Peyer's patch (tissue), 4 donors: Measurements from ENCODE around the gene BRINP1.

Experiments used
- POLR2A ChIP-seq, 2 donors: fragments of 450-650 bp; IDR thresholded peaks; one replicate each; pipeline ENCODE4 v1.5.1; 2017; ENCODE audit warnings: antibody characterized with exemption in 2 of 2, mild to moderate bottlenecking in 2 of 2, moderate library complexity in 2 of 2
- TF ChIP-seq, protein P1 (sequence below), 6 experiments: fragments of 450-650 bp in 4 of 6; fragments of 200-600 bp in 2 of 6; sonication (generic) in 1 of 6; IDR thresholded peaks; one replicate each; pipeline ENCODE4 v1.5.1; 2017 to 2019; ENCODE audit warnings: antibody characterized with exemption in 6 of 6, mild to moderate bottlenecking in 3 of 6, moderate library complexity in 1 of 6

DNA sequence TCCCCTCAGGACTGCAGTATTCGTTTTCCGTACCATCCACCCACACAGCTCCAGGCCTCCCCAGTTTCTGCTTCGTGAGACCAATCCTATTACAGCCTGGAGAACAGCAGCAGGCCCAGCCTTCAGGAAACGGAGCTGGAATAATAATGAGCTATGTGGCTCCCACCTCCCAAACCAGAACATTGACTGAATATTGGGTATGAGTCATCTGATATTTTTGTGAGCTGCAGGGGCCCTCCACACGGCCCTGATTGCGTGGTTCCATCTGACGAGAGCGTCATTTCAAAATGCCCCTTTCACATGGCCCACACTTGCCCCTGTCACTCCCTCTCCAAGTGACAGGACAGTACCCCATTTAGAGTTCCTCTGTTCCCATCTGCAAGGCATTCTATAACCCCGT lies 192.0 kb downstream of the BRINP1 start:
- TF ChIP-seq, protein P1, sequence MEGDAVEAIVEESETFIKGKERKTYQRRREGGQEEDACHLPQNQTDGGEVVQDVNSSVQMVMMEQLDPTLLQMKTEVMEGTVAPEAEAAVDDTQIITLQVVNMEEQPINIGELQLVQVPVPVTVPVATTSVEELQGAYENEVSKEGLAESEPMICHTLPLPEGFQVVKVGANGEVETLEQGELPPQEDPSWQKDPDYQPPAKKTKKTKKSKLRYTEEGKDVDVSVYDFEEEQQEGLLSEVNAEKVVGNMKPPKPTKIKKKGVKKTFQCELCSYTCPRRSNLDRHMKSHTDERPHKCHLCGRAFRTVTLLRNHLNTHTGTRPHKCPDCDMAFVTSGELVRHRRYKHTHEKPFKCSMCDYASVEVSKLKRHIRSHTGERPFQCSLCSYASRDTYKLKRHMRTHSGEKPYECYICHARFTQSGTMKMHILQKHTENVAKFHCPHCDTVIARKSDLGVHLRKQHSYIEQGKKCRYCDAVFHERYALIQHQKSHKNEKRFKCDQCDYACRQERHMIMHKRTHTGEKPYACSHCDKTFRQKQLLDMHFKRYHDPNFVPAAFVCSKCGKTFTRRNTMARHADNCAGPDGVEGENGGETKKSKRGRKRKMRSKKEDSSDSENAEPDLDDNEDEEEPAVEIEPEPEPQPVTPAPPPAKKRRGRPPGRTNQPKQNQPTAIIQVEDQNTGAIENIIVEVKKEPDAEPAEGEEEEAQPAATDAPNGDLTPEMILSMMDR (IDR thresholded peaks at IDR 0.05): no peak
- TF ChIP-seq POLR2A (IDR thresholded peaks at IDR 0.05): no peak
